ENCODE measurements around the gene B4GALNT4.
"Not testable (repeated sequence)": the region's sequence is repeated elsewhere in the genome, so short reads cannot be mapped to it uniquely, and the experiment has no call there.

B4GALNT4 gene

DNA sequence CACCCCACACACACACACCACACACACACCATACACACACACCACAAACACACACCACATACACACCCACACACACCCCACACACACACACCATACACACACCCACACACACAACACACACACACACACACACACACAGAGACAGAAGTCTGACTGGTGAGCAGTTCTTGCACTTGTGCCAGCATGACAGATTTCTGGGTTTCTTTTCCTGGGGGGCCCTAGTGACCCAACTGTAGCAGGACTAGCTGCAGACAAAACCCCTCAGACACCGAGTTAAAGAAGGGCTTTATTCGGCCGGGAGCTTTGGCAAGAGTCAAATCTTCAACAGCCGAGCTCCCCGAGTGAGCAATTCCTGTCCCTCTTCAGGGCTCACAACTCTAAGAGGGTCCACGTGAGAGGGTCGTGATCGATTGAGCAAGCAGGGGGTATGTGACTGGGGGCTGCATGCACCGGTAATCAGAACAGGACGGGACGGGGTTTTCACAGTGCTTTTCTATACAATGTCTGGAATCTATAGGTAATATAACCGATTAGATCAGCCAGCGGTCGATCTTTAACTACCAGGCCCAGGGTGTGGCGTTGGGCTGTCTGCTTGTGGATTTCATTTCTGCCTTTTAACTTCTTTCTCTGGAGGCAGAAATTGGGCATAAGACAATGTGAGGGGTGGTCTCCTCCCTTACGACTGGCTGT, 19.1 kb upstream of the B4GALNT4 start:
- not testable (repeated sequence) for H3K27ac ChIP-seq (ENCODE audit: low read depth, low read length); H3K4me3 ChIP-seq (ENCODE audit: low read depth in 1 of 2, low read length in 2 of 2); H3K9ac ChIP-seq (ENCODE audit: low read depth in 1 of 2, low read length in 2 of 2)

DNA sequence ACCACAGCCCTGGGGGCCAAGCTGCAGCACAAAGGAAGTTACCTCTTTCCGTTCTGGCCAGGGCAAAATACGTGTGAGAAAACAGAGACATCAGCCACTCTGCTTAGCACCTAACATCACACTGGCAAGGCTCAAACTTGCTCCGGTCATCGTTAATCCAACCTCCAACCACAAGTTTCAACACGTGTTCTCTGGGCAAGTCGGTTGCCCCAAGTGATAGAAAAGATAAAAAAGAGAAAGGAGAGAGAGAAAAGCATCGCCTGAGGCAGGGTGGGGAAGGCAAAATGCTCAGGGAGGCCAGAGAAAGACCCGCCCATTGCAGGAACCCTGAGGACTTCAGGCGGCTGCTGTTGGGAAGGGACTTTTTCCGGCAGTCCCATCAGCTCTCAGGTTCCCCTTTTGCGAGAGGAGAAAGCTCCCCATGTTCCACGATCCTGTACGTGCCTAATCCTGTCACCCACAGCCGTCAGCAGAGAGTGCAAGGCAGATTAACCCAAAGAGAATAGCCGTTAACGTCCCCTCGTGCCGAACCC, 18.5 kb upstream of the B4GALNT4 start:
- no peaks in the 10 kb centered on the region for H3K36me3 ChIP-seq (ENCODE audit: control insufficient read depth in 1 of 2, insufficient read depth in 2 of 2, low read length in 2 of 2)
- H3K9ac ChIP-seq (ENCODE audit: low read depth in 1 of 2, low read length in 2 of 2), result no peak overlapping the region
- peaks cover 0 to 2% of the 10 kb centered on the region in 2 donors for H3K27me3 ChIP-seq (ENCODE audit: control insufficient read depth in 1 of 2, insufficient read depth in 2 of 2, low read length in 2 of 2)
- H3K4me3 ChIP-seq (ENCODE audit: low read depth in 1 of 2, low read length in 2 of 2), result no peak overlapping the region
- peaks cover 22 to 32% of the 10 kb centered on the region in 2 donors for H3K4me1 ChIP-seq (ENCODE audit: control insufficient read depth in 1 of 2, insufficient read depth in 2 of 2, low read length in 2 of 2)
- no peak overlapping the region for H3K27ac ChIP-seq (ENCODE audit: low read depth, low read length)
- no peaks in the 10 kb centered on the region for H3K9me3 ChIP-seq (ENCODE audit: control insufficient read depth in 1 of 2, low read length in 2 of 2)

More for the DNA sequence above, 19.1 kb upstream of the B4GALNT4 start:
- not testable (repeated sequence) for H3K9me3 ChIP-seq (ENCODE audit: control insufficient read depth in 1 of 2, low read length in 2 of 2); H3K36me3 ChIP-seq (ENCODE audit: control insufficient read depth in 1 of 2, insufficient read depth in 2 of 2, low read length in 2 of 2); H3K27me3 ChIP-seq (ENCODE audit: control insufficient read depth in 1 of 2, insufficient read depth in 2 of 2, low read length in 2 of 2)
- H3K4me1 ChIP-seq (ENCODE audit: control insufficient read depth in 1 of 2, insufficient read depth in 2 of 2, low read length in 2 of 2), result peaks cover 16 to 26% of the 10 kb centered on the region in 2 donors

DNA sequence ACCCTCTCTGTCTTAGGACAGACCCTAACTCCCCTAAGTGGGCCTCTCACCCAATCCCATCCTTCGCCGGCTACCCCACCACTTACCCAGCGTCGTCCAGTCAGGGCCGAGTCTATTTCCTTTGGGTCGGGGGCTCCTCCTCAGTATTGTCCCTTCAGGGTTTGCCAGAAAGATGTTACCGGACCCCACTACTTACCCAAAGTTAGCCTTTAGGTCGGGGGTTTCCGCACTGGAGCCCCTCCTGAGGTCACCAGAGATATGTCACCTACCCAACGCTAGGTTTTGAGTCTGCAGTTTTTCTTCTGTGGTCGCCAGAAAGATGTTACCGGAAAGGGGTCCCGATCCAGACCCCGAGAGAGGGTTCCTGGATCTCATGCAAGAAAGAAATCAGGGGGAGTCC, 17.9 kb upstream of the B4GALNT4 start:
- Histone ChIP-seq H3K27me3 (ENCODE audit: control insufficient read depth in 1 of 2, insufficient read depth in 2 of 2, low read length in 2 of 2) (peaks cover 0 to 1% of the 10 kb centered on the region in 2 donors), H3K4me1 (ENCODE audit: control insufficient read depth in 1 of 2, insufficient read depth in 2 of 2, low read length in 2 of 2) (peaks cover 22 to 32% of the 10 kb centered on the region in 2 donors), H3K4me3 (ENCODE audit: low read depth in 1 of 2, low read length in 2 of 2) (no peak overlapping the region), H3K27ac (ENCODE audit: low read depth, low read length) (no peak overlapping the region), H3K9me3 (ENCODE audit: control insufficient read depth in 1 of 2, low read length in 2 of 2) (no peaks in the 10 kb centered on the region), H3K9ac (ENCODE audit: low read depth in 1 of 2, low read length in 2 of 2) (no peak overlapping the region), H3K36me3 (ENCODE audit: control insufficient read depth in 1 of 2, insufficient read depth in 2 of 2, low read length in 2 of 2) (no peaks in the 10 kb centered on the region)

DNA sequence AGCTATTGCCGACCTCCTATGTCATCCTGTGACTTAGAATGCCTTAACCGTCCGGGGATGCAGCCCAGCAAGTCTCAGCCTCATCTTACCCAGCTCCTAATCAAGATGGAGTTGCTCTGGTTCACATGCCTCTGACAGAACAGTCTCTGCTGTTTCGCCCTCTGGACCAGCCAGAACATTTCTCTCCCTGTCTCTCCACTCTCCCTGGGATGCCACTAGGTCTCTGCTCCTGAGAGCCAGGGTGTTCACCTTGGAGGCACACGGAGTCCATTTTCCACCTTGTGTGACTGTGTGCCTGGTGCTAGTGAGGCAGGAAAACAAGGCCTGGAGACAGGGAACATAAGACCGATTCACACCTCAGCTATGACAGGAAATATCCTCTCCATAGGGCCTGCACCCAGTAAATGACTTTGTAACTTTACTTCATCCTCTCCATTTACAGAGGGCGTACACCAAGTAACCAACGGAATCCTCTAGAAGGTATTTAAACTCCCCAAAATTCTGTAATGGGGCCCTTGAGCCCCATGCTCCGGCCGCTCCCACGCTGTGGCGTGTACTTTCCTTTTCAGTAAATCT, 16.8 kb upstream of the B4GALNT4 start:
- Histone ChIP-seq H3K36me3 (ENCODE audit: control insufficient read depth in 1 of 2, insufficient read depth in 2 of 2, low read length in 2 of 2) (no peaks in the 10 kb centered on the region), H3K27me3 (ENCODE audit: control insufficient read depth in 1 of 2, insufficient read depth in 2 of 2, low read length in 2 of 2) (no peaks in the 10 kb centered on the region), H3K4me1 (ENCODE audit: control insufficient read depth in 1 of 2, insufficient read depth in 2 of 2, low read length in 2 of 2) (peaks cover 22 to 32% of the 10 kb centered on the region in 2 donors), H3K27ac (ENCODE audit: low read depth, low read length) (peak overlapping the region; percentile 63), H3K9me3 (ENCODE audit: control insufficient read depth in 1 of 2, low read length in 2 of 2) (no peaks in the 10 kb centered on the region), H3K4me3 (ENCODE audit: low read depth in 1 of 2, low read length in 2 of 2) (no peak overlapping the region), H3K9ac (ENCODE audit: low read depth in 1 of 2, low read length in 2 of 2) (no peak overlapping the region)

DNA sequence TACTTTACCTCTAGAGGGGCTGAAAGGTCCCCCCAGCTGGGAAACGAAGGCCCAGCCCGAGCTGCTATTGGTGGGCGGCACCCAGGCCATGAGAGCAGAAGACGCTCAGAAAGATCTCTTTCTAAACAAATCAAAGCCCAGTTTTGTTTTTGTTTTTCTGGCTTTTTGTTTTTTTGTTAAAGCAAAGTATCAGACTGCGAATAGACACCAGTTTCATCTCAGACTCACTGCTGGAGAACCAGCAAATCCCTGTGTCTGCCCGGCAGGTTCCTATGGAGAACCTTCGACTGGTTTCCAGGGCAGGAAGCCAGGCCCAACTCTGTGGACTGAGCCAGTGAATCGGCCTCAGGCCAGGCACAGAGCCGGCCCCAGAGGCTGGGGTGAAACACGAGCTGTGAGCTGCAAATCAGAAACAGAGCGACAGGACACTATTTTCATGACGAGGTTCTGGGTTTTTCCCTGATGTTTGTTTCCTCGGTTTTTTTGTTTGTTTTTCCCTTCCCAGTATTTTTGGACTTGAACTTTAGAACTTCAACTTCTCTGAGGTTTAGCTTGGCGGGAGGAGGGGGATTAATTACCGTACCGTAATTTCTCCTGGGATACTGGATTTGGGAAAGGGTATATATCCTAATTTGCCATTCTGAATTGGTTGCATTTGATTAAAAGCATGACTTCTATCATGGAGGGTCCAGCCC, 16.0 kb upstream of the B4GALNT4 start:
- Histone ChIP-seq H3K9ac (ENCODE audit: low read depth in 1 of 2, low read length in 2 of 2) (no peak overlapping the region), H3K27ac (ENCODE audit: low read depth, low read length) (peak overlapping the region; percentile 63), H3K27me3 (ENCODE audit: control insufficient read depth in 1 of 2, insufficient read depth in 2 of 2, low read length in 2 of 2) (peaks cover 0 to 2% of the 10 kb centered on the region in 2 donors), H3K9me3 (ENCODE audit: control insufficient read depth in 1 of 2, low read length in 2 of 2) (no peaks in the 10 kb centered on the region), H3K4me3 (ENCODE audit: low read depth in 1 of 2, low read length in 2 of 2) (no peak overlapping the region), H3K4me1 (ENCODE audit: control insufficient read depth in 1 of 2, insufficient read depth in 2 of 2, low read length in 2 of 2) (peaks cover 22 to 32% of the 10 kb centered on the region in 2 donors), H3K36me3 (ENCODE audit: control insufficient read depth in 1 of 2, insufficient read depth in 2 of 2, low read length in 2 of 2) (no peaks in the 10 kb centered on the region)

DNA sequence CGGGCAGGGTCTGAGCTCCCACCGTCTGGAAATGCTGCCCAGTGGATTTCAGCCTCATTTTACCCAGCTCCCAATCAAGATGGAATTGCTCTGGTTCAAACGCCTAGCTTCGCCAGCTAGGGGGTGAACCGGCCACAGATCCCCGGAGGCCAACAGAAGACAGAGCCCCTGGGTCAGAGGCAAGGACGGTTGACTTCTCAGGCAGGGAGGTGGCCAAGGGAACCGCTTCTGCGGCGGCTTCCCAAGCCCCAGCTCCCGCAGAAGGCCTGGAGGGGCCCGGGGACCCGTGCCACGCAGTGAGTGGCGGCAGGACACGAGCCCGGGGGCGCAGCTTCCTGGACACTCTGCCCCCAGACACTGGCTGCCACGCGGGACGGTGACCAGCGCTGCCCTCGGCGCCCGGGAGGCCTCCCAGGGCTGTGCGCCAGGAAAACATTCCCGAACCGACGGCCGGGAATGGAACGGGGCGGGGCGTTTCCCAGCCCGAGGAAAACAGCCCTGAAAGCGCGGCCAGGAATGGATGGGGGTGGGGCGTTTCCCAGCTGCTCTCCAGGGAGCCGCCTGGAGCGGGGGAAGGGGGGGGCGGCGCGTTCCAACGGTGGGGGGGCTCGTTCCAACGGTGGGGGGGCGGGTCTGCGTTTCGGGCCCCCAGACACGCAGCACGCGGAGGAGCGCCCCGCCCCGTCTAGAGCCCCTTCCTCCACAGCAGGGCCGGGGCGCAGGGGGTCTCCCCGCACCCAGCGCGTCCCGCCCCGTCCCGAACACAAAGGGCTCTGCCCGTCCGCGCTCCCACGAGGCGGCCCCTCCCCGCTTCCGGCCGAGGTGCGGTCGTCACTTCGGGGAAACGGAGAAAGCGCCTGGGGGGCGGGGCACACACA, 13.5 kb upstream of the B4GALNT4 start:
- H3K4me1 ChIP-seq (ENCODE audit: control insufficient read depth in 1 of 2, insufficient read depth in 2 of 2, low read length in 2 of 2), result peaks cover 18 to 31% of the 10 kb centered on the region in 2 donors
- H3K27ac ChIP-seq (ENCODE audit: low read depth, low read length), result peak overlapping the region; percentile 95
- H3K36me3 ChIP-seq (ENCODE audit: control insufficient read depth in 1 of 2, insufficient read depth in 2 of 2, low read length in 2 of 2), result no peaks in the 10 kb centered on the region
- peak overlapping the region; percentile 64 to 66 for H3K9ac ChIP-seq (ENCODE audit: low read depth in 1 of 2, low read length in 2 of 2)
- peaks cover 0 to 2% of the 10 kb centered on the region in 2 donors for H3K27me3 ChIP-seq (ENCODE audit: control insufficient read depth in 1 of 2, insufficient read depth in 2 of 2, low read length in 2 of 2)
- H3K4me3 ChIP-seq (ENCODE audit: low read depth in 1 of 2, low read length in 2 of 2), result peak overlapping the region; percentile 49 to 59
- H3K9me3 ChIP-seq (ENCODE audit: control insufficient read depth in 1 of 2, low read length in 2 of 2), result peaks cover 0 to under 1% of the 10 kb centered on the region in 2 donors

DNA sequence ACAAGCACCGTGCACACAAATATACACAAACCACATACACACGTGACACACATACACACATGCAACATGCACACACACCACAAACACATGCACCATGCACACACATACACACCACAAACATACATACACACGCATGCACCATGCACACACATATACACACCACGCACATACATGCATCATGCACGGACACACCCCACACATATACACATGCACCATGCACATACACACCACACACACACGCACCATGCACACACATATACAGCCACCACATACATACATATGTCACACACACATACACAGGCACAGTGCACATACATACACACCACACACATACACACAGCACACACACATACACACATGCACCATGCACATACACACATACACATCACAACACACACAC, 12.7 kb upstream of the B4GALNT4 start:
- H3K9ac ChIP-seq (ENCODE audit: low read depth in 1 of 2, low read length in 2 of 2), result no peak overlapping the region
- peaks cover 0 to 2% of the 10 kb centered on the region in 2 donors for H3K27me3 ChIP-seq (ENCODE audit: control insufficient read depth in 1 of 2, insufficient read depth in 2 of 2, low read length in 2 of 2)
- H3K9me3 ChIP-seq (ENCODE audit: control insufficient read depth in 1 of 2, low read length in 2 of 2), result peaks cover 4 to 5% of the 10 kb centered on the region in 2 donors
- no peak overlapping the region for H3K4me3 ChIP-seq (ENCODE audit: low read depth in 1 of 2, low read length in 2 of 2)
- peaks cover 15 to 25% of the 10 kb centered on the region in 2 donors for H3K4me1 ChIP-seq (ENCODE audit: control insufficient read depth in 1 of 2, insufficient read depth in 2 of 2, low read length in 2 of 2)
- H3K27ac ChIP-seq (ENCODE audit: low read depth, low read length), result no peak overlapping the region
- H3K36me3 ChIP-seq (ENCODE audit: control insufficient read depth in 1 of 2, insufficient read depth in 2 of 2, low read length in 2 of 2), result no peaks in the 10 kb centered on the region

DNA sequence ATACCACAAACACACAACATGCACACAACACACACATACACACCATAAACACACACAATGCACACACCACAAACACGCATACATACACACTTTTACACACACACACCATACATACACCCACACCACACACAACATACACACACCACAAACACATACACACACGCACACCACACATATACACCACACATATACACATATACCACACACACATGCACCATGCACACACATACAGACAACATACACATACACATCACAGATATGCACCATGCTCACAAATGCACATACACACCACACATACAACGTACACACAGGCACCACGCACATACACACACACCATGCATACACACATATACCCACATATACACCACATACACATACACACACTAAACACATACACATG, 11.7 kb upstream of the B4GALNT4 start:
- Histone ChIP-seq H3K9me3 (ENCODE audit: control insufficient read depth in 1 of 2, low read length in 2 of 2) (peaks cover 4 to 5% of the 10 kb centered on the region in 2 donors), H3K9ac (ENCODE audit: low read depth in 1 of 2, low read length in 2 of 2) (no peak overlapping the region), H3K27ac (ENCODE audit: low read depth, low read length) (no peak overlapping the region), H3K36me3 (ENCODE audit: control insufficient read depth in 1 of 2, insufficient read depth in 2 of 2, low read length in 2 of 2) (no peaks in the 10 kb centered on the region), H3K4me1 (ENCODE audit: control insufficient read depth in 1 of 2, insufficient read depth in 2 of 2, low read length in 2 of 2) (peaks cover 15 to 22% of the 10 kb centered on the region in 2 donors), H3K4me3 (ENCODE audit: low read depth in 1 of 2, low read length in 2 of 2) (no peak overlapping the region), H3K27me3 (ENCODE audit: control insufficient read depth in 1 of 2, insufficient read depth in 2 of 2, low read length in 2 of 2) (peaks cover 0 to 2% of the 10 kb centered on the region in 2 donors)

DNA sequence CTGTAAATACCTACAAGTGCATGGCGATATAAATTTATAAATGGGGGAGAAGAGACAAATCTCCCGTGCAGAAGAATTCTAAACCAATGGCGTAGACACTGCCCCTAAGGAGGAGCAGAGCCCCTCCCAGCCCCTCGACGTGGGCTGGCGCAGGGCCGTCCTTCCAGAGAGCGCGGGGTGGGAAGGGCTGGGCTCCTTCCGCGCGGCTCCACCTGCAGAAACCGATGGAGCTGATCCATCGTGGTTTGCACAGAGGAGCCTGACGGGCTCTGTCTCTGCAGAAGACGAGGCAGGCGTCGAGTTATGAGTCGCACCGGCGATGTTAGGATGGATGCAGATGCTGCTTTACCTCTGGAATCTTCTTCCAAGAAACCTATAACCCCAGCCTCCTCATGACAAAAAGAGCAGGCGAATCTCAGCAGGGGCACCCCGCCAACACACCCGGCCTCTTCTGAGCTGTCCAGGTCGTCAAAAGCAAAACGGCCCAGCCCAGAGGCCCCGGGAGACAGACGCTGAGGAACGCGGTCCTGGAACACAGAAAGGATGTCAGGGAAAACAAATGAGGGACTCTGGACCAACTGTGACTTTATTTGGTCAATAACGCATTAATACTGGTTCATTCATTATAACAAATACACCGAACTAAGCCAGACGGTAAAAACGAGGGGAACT, 11.0 kb upstream of the B4GALNT4 start:
- H3K9me3 ChIP-seq (ENCODE audit: control insufficient read depth in 1 of 2, low read length in 2 of 2), result peaks cover 4 to 5% of the 10 kb centered on the region in 2 donors

More for the DNA sequence above, 11.0 kb upstream of the B4GALNT4 start:
- H3K9ac ChIP-seq (ENCODE audit: low read depth in 1 of 2, low read length in 2 of 2), result no peak overlapping the region
- peaks cover 15% of the 10 kb centered on the region in 2 donors for H3K4me1 ChIP-seq (ENCODE audit: control insufficient read depth in 1 of 2, insufficient read depth in 2 of 2, low read length in 2 of 2)
- no peak overlapping the region for H3K4me3 ChIP-seq (ENCODE audit: low read depth in 1 of 2, low read length in 2 of 2)
- H3K36me3 ChIP-seq (ENCODE audit: control insufficient read depth in 1 of 2, insufficient read depth in 2 of 2, low read length in 2 of 2), result no peaks in the 10 kb centered on the region
- H3K27me3 ChIP-seq (ENCODE audit: control insufficient read depth in 1 of 2, insufficient read depth in 2 of 2, low read length in 2 of 2), result peaks cover 0 to 2% of the 10 kb centered on the region in 2 donors
- no peak overlapping the region for H3K27ac ChIP-seq (ENCODE audit: low read depth, low read length)

Measured in duodenal mucosa (tissue), 2 donors.